ENCODE measurements around the gene CD302. TPM values are rescaled to one million over a fixed set of nuclear protein-coding genes. Genes with fewer than 3 reads are reported as not detected.

Gene CD302
- polyA plus RNA-seq, 6 donors from 2014 or later: 0.29 to 2.1 (median 0.70) TPM

DNA sequence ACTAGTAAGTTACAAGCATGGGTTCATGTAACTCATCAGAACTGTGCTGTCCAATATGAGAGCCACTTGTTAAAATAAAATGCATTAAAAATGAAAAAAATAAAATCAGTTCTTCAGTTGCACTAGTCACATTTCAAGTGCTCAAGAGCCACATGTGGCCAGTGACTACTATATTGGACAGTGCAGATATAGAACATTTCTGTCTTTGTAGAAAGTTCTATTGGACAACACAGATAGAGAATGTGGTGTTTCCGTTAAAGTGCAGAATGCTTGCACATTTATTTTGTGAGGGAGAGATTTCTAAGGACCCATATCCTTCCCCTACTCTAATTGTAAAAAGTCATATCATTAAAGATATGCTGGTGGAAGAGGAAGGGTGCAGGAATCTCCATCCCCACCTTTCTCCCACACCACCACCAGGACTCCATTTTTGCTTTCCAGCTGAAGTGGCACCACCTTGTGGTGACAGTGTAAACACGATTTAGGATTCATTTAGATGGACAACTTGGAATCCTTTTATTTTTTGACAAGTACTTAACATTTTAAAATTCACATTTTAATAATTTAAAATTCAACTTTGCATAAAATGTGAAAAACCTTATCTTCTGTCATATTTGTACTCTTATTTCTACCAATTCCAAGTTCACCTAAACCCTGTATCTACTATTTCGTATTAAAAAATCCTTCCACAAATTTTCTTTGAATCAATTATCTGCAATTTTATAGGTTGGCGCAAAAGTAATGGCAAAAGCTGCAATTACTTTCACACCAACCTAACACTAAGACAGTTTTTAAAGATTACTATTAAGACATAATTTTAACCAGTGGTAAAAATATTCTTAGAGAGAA is 9.4 kb upstream of the CD302 start:
- H3K27me3 Mint-ChIP-seq: no peaks in the 10 kb centered on the region
- H3K4me1 Mint-ChIP-seq: peaks cover 4 to 8% (median 4%) of the 10 kb centered on the region in 3 donors
- no peaks in the 10 kb centered on the region for H3K9me3 Mint-ChIP-seq
- H3K4me3 Mint-ChIP-seq: no peak overlapping the region
- H3K27ac Mint-ChIP-seq: no peak overlapping the region
- peaks cover 17 to 26% of the 10 kb centered on the region in 2 donors for H3K36me3 Mint-ChIP-seq
- no peak for ATAC-seq (ENCODE audit: low read depth in 2 of 2)
- DNase-seq: no peak

DNA sequence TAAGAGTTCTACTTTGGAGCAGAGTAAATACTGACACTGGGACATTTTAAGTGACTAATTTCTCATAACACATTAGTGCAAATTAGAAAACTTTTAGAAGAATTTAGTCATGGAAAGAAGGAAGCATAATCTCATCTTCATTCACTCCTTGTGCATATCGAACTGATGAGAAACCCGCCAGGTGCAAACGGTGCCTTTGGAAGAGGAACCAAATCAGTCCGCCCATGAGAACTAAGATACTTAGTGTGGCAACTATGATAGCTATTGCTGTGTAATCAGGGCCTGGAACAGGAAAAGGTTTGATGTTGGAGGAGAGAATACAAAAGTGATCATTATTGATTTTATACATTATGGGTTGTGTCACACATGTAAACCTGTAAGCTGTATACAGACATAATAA is 6.9 kb upstream of the CD302 start:
- no peaks in the 10 kb centered on the region for H3K9me3 Mint-ChIP-seq
- peaks cover 9 to 21% (median 15%) of the 10 kb centered on the region in 3 donors for H3K4me1 Mint-ChIP-seq
- no peak for DNase-seq
- no peaks in the 10 kb centered on the region for H3K27me3 Mint-ChIP-seq
- no peak overlapping the region for H3K27ac Mint-ChIP-seq
- H3K36me3 Mint-ChIP-seq: peaks cover 15 to 19% of the 10 kb centered on the region in 2 donors
- no peak for ATAC-seq (ENCODE audit: low read depth in 2 of 2)
- no peak overlapping the region for H3K4me3 Mint-ChIP-seq

DNA sequence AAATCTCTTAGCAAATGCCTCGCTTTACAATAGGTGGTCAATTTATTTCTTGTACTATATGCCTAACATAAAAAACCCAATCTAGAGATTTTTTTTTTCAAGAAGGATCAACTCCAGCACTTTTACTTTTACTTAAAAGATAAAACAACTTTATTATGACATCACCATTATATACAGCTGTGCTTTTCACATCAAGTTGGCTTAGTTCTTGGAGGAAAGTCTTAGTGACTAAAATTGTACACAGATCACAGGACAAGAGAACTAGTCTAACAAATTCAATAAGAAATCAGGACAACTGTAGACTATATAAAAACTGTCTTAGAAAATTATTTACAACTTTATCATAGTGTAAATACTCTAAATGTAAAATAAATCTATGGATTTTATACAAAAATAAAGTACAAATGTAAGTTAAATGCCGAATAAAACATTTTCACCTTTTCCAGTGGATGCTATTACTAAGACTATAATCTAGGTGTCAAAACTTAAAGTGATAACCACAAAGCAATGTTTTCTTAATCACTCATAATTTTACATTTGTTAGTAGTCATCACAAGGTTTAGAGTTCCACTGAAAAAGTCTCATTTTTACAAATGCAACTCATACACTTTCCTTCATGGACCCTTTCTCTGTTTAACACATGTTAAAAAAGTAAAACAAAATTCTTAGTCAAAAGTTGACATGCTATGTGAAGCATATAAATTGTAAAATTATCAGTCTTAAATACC is 5.4 kb upstream of the CD302 start:
- Mint-ChIP-seq H3K27me3 (peaks cover 0 to 6% (median 0%) of the 10 kb centered on the region in 3 donors), H3K36me3 (peaks cover 12 to 15% of the 10 kb centered on the region in 2 donors), H3K27ac (peak overlapping the region in 1 of 6 donors; percentile 56), H3K9me3 (no peaks in the 10 kb centered on the region), H3K4me3 (no peak overlapping the region), H3K4me1 (peaks cover 13 to 25% (median 21%) of the 10 kb centered on the region in 3 donors)
- ATAC-seq (ENCODE audit: low read depth in 2 of 2) (no peak), DNase-seq (no peak)

DNA sequence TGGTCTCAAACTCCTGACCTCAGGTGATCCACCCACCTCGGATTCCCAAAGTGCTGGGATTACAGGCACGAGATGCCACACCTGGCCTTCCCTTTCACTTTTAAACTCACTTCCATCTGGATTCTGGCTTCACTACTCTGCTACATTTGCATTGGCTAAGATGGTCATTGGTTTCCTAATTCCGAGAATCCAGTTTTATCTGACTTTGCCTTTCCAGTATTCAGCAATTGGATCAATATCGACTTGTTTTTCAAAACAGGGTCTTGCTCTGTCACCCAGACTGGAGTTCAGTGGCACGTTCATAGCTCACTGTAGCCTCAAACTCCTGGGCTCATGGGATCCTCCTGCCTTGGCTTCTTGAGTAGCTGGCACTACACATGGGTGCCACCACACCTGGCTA is 4.7 kb upstream of the CD302 start:
- Mint-ChIP-seq H3K36me3 (peaks cover 12 to 15% of the 10 kb centered on the region in 2 donors), H3K9me3 (no peaks in the 10 kb centered on the region), H3K4me1 (peaks cover 14 to 26% (median 22%) of the 10 kb centered on the region in 3 donors), H3K27ac (peak overlapping the region in 1 of 6 donors; percentile 33), H3K27me3 (peaks cover 0 to 6% (median 0%) of the 10 kb centered on the region in 3 donors), H3K4me3 (peak overlapping the region in 1 of 8 donors; percentile 53)
- DNase-seq (no peak), ATAC-seq (ENCODE audit: low read depth in 2 of 2) (no peak)

DNA sequence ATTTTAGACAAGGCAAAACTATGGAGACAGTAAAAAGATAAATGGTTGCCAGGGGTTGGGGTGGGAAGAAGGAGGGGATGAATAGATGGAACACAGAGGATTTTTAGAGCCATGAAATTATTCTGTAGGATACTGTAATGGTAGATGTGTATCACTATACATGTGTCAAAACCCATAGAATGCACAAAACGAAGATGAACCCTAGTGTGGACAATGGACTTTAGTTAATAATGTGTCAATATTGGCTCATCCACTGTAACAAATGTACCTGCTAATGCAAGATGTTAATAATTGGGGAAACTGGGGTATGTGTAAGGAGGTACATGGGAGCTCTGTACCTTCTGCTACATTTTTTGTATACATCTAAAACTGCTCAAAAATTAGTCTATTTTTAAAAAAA is 1.8 kb upstream of the CD302 start:
- Mint-ChIP-seq H3K4me1 (peaks cover 18 to 35% (median 28%) of the 10 kb centered on the region in 3 donors), H3K9me3 (no peaks in the 10 kb centered on the region), H3K36me3 (peaks cover under 1 to 1% of the 10 kb centered on the region in 2 donors), H3K27ac (no peak overlapping the region), H3K4me3 (peak overlapping the region in 1 of 8 donors; percentile 31), H3K27me3 (peaks cover 0 to 6% (median 0%) of the 10 kb centered on the region in 3 donors)
- no peak for ATAC-seq (ENCODE audit: low read depth in 2 of 2)
- no peak for DNase-seq

DNA sequence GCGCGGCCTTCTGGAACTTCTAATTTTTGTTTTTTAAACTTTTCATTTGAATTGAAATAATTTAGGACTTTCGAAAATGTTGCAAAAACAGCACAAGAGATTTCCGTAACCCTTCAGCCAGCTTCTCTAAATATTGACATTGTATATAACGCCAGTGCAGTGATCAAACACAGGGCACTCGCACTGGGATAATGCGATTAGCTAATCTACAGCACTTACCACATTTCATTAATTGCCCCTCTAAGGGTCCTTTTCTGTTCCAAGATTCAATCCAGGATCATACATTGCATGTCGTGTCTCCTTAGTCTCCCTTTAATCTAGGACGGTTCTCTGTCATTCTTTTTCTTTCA is 343 bp upstream of the CD302 start:
- Mint-ChIP-seq H3K36me3 (no peaks in the 10 kb centered on the region), H3K4me3 (peak overlapping the region; percentile 76 to 95 (median 90)), H3K9me3 (no peaks in the 10 kb centered on the region), H3K4me1 (peaks cover 18 to 35% (median 28%) of the 10 kb centered on the region in 3 donors), H3K27ac (peak overlapping the region in 2 of 6 donors; percentile 8 to 64), H3K27me3 (peaks cover 0 to 6% (median 0%) of the 10 kb centered on the region in 3 donors)
- ATAC-seq (ENCODE audit: low read depth in 2 of 2) (peak; percentile 8 to 11), DNase-seq (no peak)

DNA sequence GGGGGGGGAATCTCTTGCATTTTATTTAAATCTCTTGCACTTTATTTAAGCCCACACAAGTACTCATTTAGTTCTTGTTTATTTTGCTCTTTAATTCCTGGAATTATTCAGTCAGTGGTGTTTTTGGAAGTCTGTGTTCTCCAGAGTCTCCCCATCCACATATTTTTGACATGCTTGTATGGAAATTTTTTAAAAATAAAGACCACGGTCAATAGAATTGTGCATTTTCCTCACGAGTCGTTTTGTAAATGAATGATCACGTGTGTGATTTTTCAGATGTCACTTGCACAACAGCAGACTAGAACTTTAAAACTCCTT is 824 bp downstream of the CD302 start:
- Mint-ChIP-seq H3K36me3 (no peaks in the 10 kb centered on the region), H3K27ac (peak overlapping the region in 4 of 6 donors; percentile 47 to 95 (median 79)), H3K27me3 (peaks cover 0 to 6% (median 0%) of the 10 kb centered on the region in 3 donors), H3K4me3 (peak overlapping the region; percentile 88 to 95 (median 92)), H3K4me1 (peaks cover 12 to 25% (median 22%) of the 10 kb centered on the region in 3 donors), H3K9me3 (no peaks in the 10 kb centered on the region)
- no peak for DNase-seq
- no peak for ATAC-seq (ENCODE audit: low read depth in 2 of 2)

DNA sequence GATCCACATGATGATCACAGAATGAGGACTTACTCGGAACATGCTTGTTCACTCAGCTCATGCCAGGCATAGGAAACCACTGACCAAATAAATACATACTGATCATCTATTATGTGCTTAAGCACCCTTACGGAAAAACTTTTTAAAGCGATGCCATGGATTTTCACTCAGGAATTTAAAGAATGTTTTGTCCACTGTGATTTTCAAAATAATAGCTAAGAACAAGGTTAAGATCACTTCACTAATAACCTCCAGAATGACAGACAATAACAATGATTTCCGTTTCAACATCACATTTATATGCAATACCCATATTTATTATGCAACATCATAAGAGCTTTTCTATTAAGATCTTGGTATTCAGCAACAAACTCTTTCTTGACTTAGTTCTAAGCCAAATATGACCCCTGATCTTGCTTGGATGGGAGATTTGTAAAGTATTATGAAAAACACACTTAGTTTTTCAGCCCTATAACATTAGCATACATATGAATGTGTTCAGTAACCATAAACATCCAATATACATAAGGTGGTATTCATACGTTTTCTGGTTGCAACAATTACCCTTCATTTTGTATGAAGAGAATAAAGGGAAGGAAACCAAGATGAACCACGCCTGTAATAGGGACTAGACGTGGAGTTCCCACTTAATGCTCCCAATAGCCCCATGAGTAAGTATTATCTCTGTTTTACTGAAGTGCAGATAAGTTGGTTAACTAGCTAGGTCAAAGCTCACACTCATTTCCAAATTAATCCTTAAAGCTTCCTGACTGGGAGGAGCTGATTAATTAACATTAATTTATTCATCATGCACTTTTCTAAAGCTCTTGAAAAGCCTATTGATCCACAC is 1.9 kb downstream of the CD302 start:
- DNase-seq: no peak
- no peak for ATAC-seq (ENCODE audit: low read depth in 2 of 2)
- Mint-ChIP-seq H3K36me3 (no peaks in the 10 kb centered on the region), H3K4me3 (peak overlapping the region in 6 of 8 donors; percentile 26 to 95 (median 90)), H3K9me3 (no peaks in the 10 kb centered on the region), H3K4me1 (peaks cover 8 to 16% (median 13%) of the 10 kb centered on the region in 3 donors), H3K27me3 (peaks cover 0 to 6% (median 0%) of the 10 kb centered on the region in 3 donors), H3K27ac (no peak overlapping the region)

DNA sequence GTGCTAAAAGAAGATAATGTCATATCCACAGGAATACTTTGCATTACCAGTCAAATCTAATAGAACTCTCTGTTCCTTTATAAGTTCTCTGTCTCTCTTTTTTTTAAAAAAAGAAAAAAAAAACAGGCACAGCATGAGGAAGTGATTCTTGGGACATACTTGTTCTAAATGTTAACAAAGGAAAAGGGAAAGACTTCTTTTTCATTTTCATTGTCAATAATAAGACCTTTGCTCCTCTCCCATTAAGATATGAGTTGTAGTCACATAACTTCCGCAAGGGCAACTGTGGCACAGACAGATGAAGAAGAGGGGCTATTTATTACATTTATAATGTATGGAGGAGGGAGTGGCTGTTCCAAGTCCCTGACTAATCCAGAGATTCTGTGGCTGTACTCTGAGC is 4.7 kb downstream of the CD302 start:
- H3K4me1 Mint-ChIP-seq: peaks cover 3 to 9% (median 7%) of the 10 kb centered on the region in 3 donors
- no peak for DNase-seq
- no peaks in the 10 kb centered on the region for H3K27me3 Mint-ChIP-seq
- no peak for ATAC-seq (ENCODE audit: low read depth in 2 of 2)
- H3K4me3 Mint-ChIP-seq: no peak overlapping the region
- no peaks in the 10 kb centered on the region for H3K9me3 Mint-ChIP-seq
- no peaks in the 10 kb centered on the region for H3K36me3 Mint-ChIP-seq
- H3K27ac Mint-ChIP-seq: no peak overlapping the region

DNA sequence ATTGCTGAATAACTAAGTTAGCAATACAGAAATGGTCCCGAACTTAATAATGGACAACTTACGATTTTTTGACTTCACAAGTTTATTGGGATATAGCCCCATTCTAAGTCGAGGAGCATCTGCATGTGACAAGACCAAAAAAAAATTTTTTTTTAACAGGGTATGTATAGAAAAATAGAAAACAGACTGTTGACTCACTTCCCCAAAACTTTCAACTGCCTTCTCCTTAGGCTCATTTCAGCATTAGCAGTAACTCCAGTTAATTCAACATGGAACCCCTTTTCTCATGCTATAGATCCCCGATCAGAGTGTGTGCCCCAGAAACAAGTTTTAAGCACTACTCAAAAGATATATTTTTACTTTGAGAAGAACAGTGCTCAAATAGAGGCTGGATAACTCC is 5.4 kb downstream of the CD302 start:
- Mint-ChIP-seq H3K27ac (no peak overlapping the region), H3K36me3 (no peaks in the 10 kb centered on the region), H3K9me3 (no peaks in the 10 kb centered on the region), H3K4me3 (no peak overlapping the region), H3K4me1 (peaks cover 3 to 9% (median 5%) of the 10 kb centered on the region in 3 donors), H3K27me3 (no peaks in the 10 kb centered on the region)
- DNase-seq: no peak
- ATAC-seq (ENCODE audit: low read depth in 2 of 2): no peak

DNA sequence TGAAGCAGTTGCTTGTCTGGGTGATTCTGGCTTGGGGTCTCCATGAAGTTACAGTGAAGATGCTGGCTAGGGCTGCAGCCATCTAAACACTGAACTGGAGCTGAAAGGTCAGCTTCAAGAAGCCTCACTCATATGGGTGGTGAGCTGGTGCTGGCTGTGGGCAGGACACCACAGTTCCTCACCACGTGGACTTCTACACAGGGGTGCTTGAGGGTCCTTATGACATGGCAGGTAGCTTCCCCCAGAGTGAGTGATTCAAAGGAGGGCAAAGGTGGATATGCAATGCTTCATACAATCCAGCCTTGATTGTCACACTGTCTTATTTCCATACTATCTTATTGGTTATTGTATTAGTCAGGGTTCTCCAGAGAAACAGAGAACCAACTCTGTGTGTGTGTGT is 6.0 kb downstream of the CD302 start:
- no peaks in the 10 kb centered on the region for H3K36me3 Mint-ChIP-seq
- no peak for ATAC-seq (ENCODE audit: low read depth in 2 of 2)
- no peak overlapping the region for H3K27ac Mint-ChIP-seq
- H3K9me3 Mint-ChIP-seq: no peaks in the 10 kb centered on the region
- no peaks in the 10 kb centered on the region for H3K27me3 Mint-ChIP-seq
- DNase-seq: no peak
- H3K4me1 Mint-ChIP-seq: peaks cover 0 to 4% (median 3%) of the 10 kb centered on the region in 3 donors
- no peak overlapping the region for H3K4me3 Mint-ChIP-seq

DNA sequence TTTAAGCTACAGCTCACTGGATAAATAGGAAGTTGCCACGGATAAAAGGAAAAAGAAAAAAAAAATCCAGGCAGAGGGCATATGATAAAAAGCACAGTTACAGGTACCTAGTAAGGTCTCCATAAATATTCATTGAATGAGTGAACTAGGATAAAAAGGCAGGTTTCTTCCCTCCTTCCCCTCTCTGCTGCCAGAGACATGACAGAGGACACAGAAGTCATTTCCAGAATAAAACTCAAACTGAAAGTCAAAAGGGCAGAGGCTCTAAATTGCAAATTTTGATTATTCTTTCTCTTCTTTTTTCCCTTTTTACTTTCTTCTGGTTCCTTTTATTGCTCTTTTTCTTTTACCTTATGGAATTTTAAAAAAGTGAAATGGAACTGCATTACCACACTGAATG is 7.7 kb downstream of the CD302 start:
- H3K9me3 Mint-ChIP-seq: no peaks in the 10 kb centered on the region
- DNase-seq (no peak), ATAC-seq (ENCODE audit: low read depth in 2 of 2) (no peak)
- H3K4me3 Mint-ChIP-seq: no peak overlapping the region
- no peaks in the 10 kb centered on the region for H3K27me3 Mint-ChIP-seq
- no peaks in the 10 kb centered on the region for H3K36me3 Mint-ChIP-seq
- H3K4me1 Mint-ChIP-seq: no peaks in the 10 kb centered on the region
- H3K27ac Mint-ChIP-seq: no peak overlapping the region

DNA sequence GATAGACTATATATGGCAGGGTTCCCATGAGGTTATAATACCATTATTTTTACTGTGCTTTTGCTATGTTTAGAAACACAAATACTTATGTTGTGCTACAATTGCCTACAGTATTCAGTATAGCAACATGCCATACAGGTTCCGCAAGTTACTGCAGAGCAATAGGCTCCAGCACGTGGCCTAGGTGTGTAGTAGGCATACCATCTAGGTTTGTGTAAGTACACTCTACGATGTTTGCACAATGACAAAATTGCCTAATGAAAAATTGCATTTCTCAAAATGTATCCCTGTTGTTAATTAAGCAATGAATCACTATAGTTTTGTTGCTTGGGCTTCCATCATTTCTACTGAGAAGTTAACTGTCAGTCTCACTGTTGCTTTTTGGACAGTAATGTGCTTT is 9.8 kb downstream of the CD302 start:
- no peak overlapping the region for H3K27ac Mint-ChIP-seq
- DNase-seq (no peak), ATAC-seq (ENCODE audit: low read depth in 2 of 2) (no peak)
- no peak overlapping the region for H3K4me3 Mint-ChIP-seq
- H3K9me3 Mint-ChIP-seq: no peaks in the 10 kb centered on the region
- no peaks in the 10 kb centered on the region for H3K36me3 Mint-ChIP-seq
- H3K4me1 Mint-ChIP-seq: no peaks in the 10 kb centered on the region
- no peaks in the 10 kb centered on the region for H3K27me3 Mint-ChIP-seq
